Stimulated activated CD4-positive, alpha-beta T cell treated with anti-CD3 and anti-CD28 coated beads, Interleukin-2, amount 100 ng/mL, for 48 hours (primary cell): ENCODE measurements around the gene SIL1.
"Not testable (repeated sequence)": the region's sequence is repeated elsewhere in the genome, so short reads cannot be mapped to it uniquely, and the experiment has no call there.

Experiments used
- DNase-seq, 2 donors: peaks; one replicate each; pipeline ENCODE4 v3.0.0-alpha.2; 2020

The SIL1 gene

GRCh38 chr5:139016186-139016585 is 182.0 kb downstream of the SIL1 start:
- no peak for DNase-seq

DNA sequence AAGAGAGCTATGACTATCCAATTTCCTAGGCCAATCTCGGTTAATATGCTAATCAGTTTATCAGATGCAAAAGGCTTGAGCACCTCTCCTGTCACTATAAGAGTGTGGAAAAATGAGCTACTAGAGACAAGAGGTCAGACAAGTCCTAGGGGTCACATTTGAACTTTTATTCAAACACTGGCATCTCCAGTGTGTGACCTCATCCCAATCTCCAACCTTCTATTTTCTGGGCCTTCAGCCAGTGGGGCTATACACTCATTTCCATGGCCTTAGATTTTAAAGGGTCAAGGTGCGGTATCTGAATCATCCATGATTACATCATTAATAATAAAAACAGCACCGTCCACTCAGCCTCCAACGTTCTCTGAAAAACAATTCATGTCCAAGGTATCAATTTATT is 183.4 kb downstream of the SIL1 start:
- no peak for DNase-seq

- no peak for DNase-seq
Measured at GRCh38 chr5:139012176-139012575, 186.0 kb downstream of the SIL1 start.

- DNase-seq = not testable (repeated sequence)
Measured at GRCh38 chr5:139011156-139011555, 187.0 kb downstream of the SIL1 start.

- no peak for DNase-seq
Measured at GRCh38 chr5:139004374-139005307, 193.5 kb downstream of the SIL1 start.

DNA sequence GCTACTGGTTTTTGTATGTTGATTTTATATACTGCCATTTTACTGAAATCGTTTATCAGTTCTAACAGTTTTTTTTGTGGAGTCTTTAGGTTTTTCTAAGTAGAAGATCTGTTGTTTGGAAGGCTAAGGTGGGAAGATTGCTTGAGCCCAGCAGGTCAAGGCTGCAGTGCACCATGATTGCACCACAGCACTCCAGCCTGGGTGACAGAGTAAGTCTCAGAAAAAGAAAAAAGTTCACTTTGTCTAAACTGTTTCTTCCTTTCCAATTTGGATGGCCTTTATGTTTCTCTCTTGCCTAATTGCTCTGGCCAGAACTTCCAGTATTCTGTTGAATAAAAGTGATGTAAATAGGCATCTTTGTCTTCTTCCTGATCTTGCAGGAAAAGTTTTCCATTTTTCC is 198.5 kb downstream of the SIL1 start:
- DNase-seq = no peak

DNA sequence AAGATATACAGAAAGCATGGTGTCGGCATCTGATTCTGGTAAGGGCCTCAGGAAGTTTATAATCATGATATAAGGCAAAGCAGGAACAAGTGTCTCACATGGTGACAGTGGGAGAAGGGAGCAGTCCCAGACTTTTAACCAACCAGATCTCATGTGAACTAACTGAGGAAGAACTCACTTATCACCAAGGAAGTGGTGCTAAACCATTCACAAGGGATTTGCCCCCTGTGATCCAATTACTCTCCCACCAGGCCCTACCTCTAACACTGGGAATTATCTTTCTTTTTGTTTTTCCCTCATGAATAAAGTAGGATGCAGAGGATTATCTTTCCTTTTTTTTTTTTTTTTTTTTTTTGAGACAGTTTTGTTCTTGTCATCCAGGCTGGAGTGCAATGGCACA is 199.6 kb downstream of the SIL1 start:
- no peak for DNase-seq

GRCh38 chr5:138996120-138996519 is 202.0 kb downstream of the SIL1 start:
- DNase-seq = no peak

GRCh38 chr5:138990986-138991590 is 207.1 kb downstream of the SIL1 start:
- DNase-seq = no peak

DNA sequence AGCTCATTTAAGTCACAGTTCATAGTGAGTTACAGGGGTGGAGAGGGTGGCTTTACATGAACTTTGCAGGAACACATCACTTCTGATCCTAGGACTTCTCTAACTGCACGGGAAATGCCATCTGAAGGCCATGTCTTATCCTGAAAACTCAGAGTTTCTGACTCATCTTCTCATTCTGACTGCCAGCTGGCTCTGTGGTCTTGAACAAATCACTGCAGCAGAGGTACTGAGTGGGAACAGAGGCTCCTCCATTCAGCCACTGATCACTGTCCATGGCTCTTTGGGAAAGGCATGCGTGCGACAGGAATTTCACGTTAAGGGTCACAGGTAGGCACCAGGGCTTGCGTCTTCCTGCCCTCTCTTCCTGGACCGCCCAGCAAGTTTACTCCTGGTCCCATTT is 208.4 kb downstream of the SIL1 start:
- DNase-seq = no peak

DNA sequence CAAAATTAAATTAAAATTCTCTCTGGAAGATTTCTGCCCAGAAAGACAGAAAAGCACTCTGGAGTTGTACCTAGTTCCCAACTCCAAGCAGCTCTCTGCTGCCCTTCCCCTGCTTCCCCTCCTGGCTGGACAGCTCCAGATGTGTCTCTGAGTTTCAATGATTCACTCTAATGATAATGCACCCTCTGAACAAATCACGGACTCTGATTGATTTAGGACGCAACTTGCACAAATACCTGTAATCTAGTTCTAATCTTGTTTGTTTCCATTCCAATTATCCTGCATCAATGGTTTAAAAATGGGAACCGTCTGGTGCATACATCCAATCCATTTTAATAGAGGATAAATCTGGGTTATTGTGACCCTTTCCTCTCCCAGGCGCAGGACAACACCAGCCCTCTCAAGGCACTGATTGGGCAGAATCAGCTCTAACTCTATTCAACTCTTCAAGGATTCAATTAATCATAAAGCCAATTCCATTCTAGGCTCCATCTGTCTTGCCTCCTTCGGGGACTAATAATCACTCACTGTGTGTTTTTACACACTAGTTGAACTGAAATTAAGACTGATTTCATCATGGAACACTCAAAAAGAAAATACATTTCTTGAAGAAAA is 211.9 kb downstream of the SIL1 start:
- no peak for DNase-seq

- DNase-seq = no peak
Measured at GRCh38 chr5:138985683-138986082, 212.5 kb downstream of the SIL1 start.

- DNase-seq = no peak
Measured at GRCh38 chr5:138985256-138985655, 212.9 kb downstream of the SIL1 start.

DNA sequence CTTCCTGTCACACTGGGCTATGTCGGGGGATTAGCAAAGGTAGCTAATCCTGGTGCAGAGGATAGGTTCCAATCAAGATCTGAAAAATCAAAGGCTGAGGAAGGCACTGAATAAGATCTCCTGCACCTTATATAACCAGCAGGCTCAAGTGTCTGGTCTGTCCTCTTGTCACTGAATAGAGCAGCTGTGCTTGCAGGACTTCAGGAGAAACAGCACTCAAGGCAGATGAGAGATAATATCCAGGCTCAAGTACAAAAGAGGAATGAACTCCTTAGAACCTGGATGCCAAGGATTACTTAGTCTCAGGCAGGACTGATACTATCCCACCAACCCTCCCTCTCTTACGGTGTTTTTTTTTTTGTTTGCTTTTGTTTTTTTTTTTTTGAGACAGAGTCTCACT is 214.2 kb downstream of the SIL1 start:
- no peak for DNase-seq

DNA sequence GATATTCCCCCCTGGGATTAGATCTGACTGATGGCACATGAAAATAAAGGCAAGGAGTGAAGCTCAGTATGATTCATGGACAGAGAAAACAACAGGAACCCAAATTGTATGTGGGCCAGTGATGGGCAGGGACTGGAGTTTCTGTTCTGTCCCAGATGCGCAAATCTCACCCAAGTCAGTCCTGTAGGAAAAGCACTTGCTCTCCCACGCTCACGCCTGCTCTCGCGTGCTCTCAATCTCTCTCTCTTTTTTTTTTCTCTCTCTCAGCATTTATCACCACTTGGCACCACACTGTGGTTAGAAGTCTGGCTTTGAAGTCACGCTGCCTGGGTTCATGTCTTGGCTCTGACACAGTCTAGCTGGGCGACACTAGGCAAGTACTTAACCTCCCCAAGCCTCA is 216.6 kb downstream of the SIL1 start:
- peak in 1 of 2 donors; percentile 1 for DNase-seq

DNA sequence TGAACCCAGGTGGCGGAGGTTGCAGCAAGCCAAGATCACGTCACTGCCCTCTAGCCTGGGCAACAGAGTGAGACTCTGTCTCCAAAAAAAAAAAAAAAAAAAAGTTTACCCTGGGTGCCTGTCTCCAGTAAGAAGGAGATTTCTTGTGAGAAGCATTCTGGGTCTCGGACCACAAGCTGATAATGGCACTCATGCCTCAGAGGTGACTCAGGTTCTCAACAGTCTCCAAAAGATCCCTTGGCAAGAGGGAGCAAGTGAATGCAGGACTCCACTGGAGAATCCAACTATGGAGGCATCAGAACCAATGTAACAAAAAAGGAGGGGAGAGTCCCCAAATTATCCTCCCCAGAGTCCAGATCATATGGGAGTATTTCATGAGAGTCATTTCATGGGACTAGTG is 217.0 kb downstream of the SIL1 start:
- DNase-seq = no peak

GRCh38 chr5:138980441-138980840 is 217.7 kb downstream of the SIL1 start:
- no peak for DNase-seq

- no peak for DNase-seq
Measured at GRCh38 chr5:138979684-138980280, 218.4 kb downstream of the SIL1 start.

DNA sequence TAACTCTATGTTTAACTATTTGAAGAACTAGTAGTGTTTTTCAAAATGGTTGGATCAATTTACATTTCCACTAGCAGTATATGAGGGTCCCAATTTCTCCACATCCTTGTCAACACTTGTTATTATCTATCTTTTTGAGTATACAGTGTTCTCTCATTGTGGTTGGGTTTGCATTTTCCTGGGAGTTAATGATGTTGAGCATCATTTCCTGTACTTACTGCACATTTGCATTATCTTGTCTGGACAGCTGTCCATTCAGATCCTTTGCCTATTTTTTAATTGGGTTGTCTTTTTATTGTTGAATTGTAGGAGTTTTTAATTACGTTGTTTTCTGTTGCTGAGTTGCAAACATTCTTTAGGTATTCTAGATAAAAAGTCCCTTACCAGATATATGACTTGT is 219.6 kb downstream of the SIL1 start:
- no peak for DNase-seq

DNA sequence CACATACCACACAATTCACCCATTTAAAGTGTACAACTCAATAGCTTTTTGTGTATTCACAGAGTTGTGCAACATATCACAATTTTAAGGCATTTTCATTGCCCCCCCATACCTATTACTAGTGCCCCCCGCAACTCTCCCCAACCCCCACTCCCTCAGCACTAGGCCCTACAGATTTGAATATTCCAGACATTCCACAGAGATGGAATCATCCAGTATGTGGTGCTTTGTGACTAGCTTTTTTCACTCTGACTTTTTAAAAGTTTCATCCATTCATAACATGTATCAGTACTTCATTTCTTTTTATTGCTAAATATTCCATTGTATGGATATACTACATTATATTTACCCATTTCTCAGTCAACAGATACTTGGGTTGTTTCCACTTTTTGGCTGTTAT is 220.1 kb downstream of the SIL1 start:
- DNase-seq = no peak

DNA sequence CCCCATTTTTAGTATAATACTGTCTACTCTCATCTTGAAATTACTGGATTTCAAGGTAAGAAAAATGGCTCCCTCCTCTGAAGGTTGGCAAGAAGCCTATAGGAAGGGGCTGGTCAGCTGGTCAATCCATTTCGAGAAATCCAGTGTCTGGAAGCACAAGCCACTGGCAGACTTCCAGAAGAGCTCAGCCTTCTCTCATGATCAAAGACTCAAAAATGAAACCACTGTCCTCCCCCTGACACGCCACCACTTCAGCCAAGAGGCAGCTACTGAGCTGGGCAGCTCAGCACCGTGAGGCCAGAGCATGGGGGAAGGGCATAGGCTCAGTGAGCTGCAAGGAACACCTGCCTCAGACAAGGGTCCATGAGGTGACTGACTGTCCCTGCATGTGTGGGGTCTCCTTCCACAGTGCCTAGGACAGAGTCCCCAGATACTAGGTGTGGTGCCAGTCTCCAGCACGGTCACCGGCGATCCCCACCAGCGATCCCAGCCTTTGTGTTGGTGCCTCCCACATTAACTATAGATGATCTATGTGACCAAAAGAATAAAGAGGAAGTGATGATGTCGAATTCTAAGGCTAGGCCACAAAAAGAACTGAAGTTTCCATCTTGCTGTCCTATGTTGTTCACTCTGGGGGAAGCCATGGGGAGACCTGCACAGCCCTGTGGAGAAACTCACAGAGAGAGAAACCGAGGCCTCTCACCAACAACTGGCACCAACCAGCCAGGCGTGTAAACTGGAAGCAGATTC is 222.9 kb downstream of the SIL1 start:
- no peak for DNase-seq

GRCh38 chr5:138974227-138975063 is 223.7 kb downstream of the SIL1 start:
- no peak for DNase-seq
